K562 (cell line): Measurements from ENCODE around the gene RTN4. TPM values are rescaled to one million over a fixed set of nuclear protein-coding genes. Genes with fewer than 3 reads are reported as not detected.

ENCODE experiments used
- ASH1L ChIP-seq: fragments of 450-650 bp; IDR thresholded peaks from 2 replicates; pipeline ENCODE4 v1.6.1; 2018; ENCODE audit warnings: borderline replicate concordance, mild to moderate bottlenecking, low read depth; ENCODE audit not compliant: partially characterized antibody
- DLX4 ChIP-seq: fragments of 250-450 bp; sonication (Bioruptor Pico); IDR thresholded peaks from 2 replicates; pipeline ENCODE4 v1.6.1; 2021; ENCODE audit warnings: mild to moderate bottlenecking
- MCM3 ChIP-seq: fragments of 450-650 bp; IDR thresholded peaks from 2 replicates; pipeline ENCODE4 v1.6.1; 2016
- ZBTB12 ChIP-seq: fragments of 250-450 bp; sonication (Bioruptor Pico); IDR thresholded peaks from 2 replicates; pipeline ENCODE4 v1.4.0; 2020
- ZNF398 ChIP-seq: fragments of 250-450 bp; sonication (Bioruptor Pico); IDR thresholded peaks from 2 replicates; pipeline ENCODE4 v1.8.0; 2021; ENCODE audit warnings: moderate library complexity, mild to moderate bottlenecking, inconsistent platforms
- ZNF668 ChIP-seq: fragments of 250-450 bp; sonication (Bioruptor Pico); IDR thresholded peaks from 2 replicates; pipeline ENCODE4 v1.8.0; 2022; ENCODE audit warnings: mild to moderate bottlenecking, inconsistent platforms
- polyA plus RNA-seq, 8 experiments: library from polyadenylated mRNA; depleted of rRNA in 4 of 8; stranded (reverse) in 5 of 8; unstranded in 3 of 8; fragments of >200 nt; fragmentation: Nextera tagmentation in 2 of 8; fragmentation: Illumina TruSeq in 1 of 8; extraction: Ambion mirVana in 2 of 8; extraction: Trizol in 1 of 8; gene quantifications; 2 replicates each; pipeline versions ENCODE4 v1.2.1 to v1.2.3, GENCODE V29; 2011 to 2014; ENCODE audit warnings: inconsistent platforms in 1 of 8, missing spikeins in 1 of 8
- total RNA-seq, 7 experiments: library from RNA; depleted of rRNA in 6 of 7; stranded (reverse); fragments of >200 nt in 6 of 7; fragmentation: Illumina TruSeq in 2 of 7; extraction: Trizol in 2 of 7; gene quantifications; 2 replicates each; pipeline versions ENCODE4 v1.2.1 to v1.2.3, GENCODE V29; 2011 to 2021; ENCODE audit warnings: low replicate concordance in 1 of 7

The RTN4 gene
- total and polyA plus RNA-seq, 9 of the 15 experiments (the other 6 are each of a cell fraction or from before 2014, with no cell fraction given) = 73.0 to 248 (median 116) TPM

DNA sequence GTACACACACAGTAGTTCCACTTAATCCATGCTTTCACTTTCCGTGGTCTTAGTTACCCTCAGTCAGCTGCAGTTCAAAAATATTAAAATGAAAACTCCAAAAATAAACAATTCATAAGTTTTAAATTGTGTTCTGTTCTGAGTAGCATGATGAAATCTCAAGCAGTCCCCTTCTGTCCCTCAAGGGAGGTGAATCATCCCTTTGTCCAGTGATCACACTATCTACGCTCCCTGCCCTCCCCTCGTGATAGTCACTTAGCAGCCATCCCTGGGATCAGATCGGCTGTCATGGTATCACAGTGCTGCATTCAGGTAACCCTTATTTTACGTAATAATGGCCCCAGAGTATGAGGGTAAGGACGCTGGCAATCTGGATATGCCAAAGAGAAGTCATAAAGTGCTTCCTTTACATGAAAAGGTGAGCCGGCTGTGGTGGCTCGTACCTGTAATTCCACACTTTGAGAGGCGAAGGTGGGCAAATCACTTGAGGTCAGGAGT lies 5.8 kb upstream of the RTN4 start (continued):
- no peak for TF ChIP-seq ZBTB12
- no peak for TF ChIP-seq ZNF398 (CRISPR knock-in tag)
- TF ChIP-seq ZNF668 (CRISPR knock-in tag) = no peak
- TF ChIP-seq ASH1L = no peak
- TF ChIP-seq MCM3 = no peak
- TF ChIP-seq DLX4 (CRISPR knock-in tag) = no peak
